Measurements from ENCODE around the gene AHCY.
"Not testable (repeated sequence)": the region's sequence is repeated elsewhere in the genome, so short reads cannot be mapped to it uniquely, and the experiment has no call there.

Gene AHCY

GRCh38 chr20:34302723-34303533 lies at the start of gene AHCY:
TSS of gene AHCY (minus strand) at chr20:34303355. CDS start at chr20:34303270, 85 bp downstream.
- peak; percentile 94 for DNase-seq

DNA sequence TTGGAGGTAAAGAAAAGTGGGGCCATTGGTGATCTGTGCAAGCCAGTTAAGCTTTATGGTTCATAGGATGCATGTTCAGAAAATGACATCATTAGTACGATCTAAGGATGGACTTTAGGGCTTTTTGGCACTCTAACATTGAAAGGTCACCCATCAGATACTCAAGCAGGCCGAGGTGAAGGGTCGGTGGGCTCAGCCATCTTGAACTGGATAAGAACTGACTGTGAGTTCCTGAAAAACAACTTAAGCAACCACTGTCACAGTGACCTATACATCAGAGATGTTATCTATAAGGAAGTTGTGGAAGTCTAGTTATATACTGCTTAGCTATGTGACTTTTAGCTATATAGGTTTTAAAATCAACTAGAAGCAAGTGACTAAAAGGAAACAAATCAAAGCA lies 46.9 kb upstream of the AHCY start:
- no peak for DNase-seq

DNA sequence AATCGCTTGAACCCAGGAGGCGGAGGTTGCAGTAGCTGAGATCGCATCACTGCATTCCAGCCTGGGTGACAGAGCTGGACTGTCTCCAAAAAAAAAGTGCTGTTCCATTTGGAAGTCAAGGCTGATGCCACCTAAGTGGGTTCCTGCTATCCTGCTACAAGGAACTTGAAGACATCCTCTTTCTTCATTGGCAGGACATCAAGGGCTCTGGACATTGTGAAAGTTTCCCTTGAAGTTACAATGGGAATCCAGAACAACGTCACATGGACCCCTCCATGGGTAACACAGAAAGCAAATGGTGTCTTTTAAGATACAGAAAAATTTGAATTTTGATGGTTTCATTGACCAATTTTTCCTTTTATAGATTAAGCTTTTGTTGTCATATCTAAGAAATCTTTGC lies 44.4 kb upstream of the AHCY start:
- no peak for DNase-seq

- not testable (repeated sequence) for DNase-seq
Measured at GRCh38 chr20:34346533-34346865, 43.3 kb upstream of the AHCY start.

DNA sequence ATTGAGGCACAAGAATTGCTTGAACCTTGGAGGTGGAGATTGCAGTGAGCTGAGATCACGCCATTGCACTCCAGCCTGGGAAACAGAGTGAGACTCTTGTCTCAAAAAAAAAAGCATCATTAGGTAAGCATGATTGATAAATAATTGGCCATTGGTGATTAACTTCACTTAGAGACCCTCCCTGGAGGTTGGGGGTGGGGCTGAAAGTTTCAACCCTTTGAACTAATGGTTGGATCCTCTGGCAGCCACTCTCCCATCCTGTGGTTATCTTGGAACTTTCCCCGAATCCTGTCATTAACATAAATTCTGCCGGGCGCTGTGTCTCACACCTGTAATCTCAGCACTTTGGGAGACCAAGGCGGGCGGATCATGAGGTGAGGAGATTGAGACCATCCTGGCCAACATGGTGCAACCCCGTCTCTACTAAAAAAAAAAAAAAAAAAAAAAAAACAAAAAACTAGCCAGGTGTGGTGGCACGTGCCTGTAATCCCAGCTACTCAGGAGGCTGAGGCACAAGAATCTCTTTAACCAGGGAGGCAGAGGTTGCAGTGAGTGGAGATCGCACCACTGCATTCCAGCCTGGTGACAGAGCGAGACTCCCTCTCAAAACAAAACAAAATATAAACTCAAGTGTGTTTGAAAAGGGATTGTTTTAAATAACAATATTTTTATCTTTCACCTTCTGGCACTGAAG lies 42.8 kb upstream of the AHCY start:
- not testable (repeated sequence) for DNase-seq

DNA sequence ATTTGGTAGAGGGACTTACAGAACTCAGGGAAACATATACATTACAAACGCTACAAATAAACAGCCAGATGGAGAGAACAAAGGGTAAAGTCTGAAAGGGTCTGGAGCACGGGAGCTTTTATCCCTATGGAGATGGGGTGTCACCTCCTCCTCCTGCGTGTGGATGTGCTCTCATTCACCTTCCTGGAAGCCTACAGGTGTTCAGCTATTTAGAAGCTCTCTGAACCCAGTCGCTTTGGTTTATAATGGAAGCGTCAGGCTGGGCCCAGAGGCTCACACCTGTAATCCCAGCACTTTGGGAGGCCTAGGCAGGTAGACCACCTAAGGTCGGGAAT lies 42.2 kb upstream of the AHCY start:
- DNase-seq, result no peak

GRCh38 chr20:34344238-34344637 lies 41.1 kb upstream of the AHCY start:
- DNase-seq, result no peak

GRCh38 chr20:34343458-34344211 lies 40.5 kb upstream of the AHCY start:
- no peak for DNase-seq

GRCh38 chr20:34341199-34341598 lies 38.0 kb upstream of the AHCY start:
- DNase-seq, result not testable (repeated sequence)

- not testable (repeated sequence) for DNase-seq
Measured at GRCh38 chr20:34340726-34341125, 37.6 kb upstream of the AHCY start.

GRCh38 chr20:34337982-34338726 lies 35.0 kb upstream of the AHCY start:
- no peak for DNase-seq

DNA sequence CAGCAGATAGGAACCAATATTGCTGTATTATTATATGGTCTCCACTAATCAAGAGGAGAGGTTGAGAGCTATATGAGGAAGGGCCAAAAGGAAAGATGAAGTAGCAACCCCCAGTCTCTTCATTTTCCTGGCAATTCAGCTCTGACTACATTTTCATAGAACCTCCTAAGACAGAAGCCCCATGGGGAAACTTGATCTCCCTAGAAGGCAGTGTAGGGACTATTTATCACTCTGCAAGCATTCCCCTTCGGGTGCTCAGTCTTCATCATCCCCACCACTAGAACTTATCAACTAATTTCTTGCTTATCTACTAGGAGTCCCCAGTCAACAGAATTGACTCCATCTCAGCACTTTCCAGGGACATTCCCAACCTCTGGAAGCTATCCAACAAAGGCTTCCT lies 34.4 kb upstream of the AHCY start:
- DNase-seq, result no peak

DNA sequence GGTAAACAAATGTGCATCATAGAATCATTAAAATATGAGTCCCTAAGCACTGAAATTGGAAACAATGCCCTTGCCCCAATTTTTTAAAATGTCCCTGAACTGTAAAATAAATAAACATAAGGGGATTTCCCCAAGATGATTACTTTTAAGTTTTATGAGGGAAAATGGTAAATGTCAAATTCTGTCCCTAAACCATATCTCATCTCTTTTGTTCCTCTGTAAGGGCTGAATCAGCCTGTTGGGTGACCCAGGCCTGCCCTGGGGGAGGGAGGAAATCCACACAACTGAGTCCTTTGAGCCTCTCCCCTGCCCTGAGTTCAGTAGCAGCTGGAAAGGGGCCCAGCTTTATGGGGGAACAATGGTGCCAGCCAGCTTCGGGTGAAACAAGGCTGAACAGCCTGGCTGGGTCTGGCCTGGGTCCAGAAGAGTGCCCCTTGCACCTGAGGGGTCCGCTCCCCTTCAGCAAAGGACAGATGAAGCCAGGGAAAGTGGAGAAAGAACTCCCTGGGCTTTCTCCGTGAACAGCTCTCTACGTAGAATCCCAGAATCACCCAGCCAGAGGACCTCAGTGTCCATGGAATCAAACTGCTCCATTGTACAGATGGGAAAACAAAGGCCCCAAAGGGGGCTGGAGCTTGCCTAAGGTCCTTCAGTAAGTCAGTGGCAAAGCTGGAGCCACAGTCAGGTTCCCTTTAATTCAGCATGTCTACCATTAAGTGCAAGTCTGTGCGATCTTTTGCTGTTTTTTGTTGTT lies 31.7 kb upstream of the AHCY start:
- no peak for DNase-seq

DNA sequence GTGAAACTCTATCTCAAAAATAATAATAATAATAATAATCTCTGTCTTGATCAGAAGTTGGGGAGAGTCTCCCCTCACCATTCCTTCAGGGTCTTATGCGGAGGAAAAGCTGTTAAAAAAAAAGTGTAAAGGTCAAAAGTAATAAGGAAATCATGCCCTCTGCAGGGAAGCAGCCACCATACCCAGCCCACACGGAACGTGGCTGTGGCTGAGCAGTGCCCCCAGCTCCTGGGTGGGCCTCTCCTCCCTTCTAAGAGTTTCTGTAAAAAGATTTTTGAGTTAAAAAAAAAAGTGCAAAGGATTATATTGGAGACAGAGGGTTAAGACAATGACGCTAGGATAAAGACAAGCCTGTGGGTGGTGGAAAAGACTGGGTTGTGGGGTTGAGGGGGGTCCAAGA lies 30.6 kb upstream of the AHCY start:
- no peak for DNase-seq

DNA sequence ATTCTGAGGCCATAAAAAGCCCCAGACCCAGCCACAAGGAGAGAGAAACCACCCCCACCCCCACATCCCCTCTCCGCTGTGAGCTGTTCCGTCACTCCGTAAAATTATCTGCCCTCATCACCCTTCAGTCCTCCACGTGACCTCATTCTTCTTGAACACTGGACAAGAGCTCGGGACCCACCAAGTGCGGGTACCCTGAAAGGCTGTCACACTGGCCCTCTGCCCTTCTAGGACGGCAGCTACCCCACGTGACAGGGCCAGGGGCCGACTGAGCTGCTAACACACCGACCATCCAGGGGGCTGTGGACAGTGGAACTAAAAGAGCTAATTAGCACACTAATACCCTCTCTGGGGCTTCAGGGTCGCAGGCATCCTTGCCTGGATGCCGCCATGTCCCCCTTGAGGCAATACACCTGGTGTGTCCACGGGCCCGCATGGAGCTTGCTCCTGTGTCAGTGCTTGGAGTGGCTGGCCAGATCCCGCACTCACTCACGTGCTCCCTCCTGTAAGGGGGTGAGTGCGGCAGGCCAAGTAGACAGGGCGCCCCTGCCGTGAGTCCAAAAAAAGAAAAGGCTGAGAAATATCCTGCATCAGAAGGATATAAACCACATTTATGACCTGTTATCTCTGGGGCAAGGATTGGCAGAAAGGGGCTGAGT lies 29.2 kb upstream of the AHCY start:
- no peak for DNase-seq

GRCh38 chr20:34331838-34332237 lies 28.7 kb upstream of the AHCY start:
- no peak for DNase-seq

DNA sequence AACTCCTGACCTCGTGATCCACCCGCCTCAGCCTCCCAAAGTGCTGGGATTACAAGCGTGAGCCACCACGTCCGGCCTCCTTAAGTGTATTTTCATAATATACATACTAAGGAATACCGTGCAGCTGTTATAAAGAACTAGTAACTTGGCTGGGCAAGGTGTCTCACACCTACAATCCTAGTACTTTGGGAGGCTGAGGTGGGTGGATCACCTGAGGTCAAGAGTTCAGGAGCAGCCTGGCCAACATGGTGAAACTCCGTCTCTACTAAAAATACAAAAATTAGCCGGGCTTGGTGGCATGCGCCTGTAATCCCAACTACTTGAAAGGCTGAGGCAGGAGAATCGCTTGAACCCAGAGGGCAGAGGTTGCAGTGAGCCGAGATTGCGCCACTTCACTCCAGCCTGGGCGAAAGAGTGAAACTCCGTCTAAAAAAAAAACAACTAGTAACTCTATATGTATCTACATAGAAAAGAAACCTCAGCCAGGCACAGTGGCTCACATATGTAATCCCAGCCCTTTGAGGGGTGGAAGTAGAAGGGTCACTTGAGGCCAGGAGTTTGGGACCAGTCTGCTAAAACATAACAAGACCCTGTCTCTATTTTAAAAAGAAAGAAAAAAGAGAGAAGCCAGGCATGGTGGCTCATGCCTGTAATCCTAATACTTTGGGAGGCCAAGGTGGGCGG lies 27.8 kb upstream of the AHCY start:
- DNase-seq, result not testable (repeated sequence)

GRCh38 chr20:34328928-34329677 lies 25.9 kb upstream of the AHCY start:
- no peak for DNase-seq

DNA sequence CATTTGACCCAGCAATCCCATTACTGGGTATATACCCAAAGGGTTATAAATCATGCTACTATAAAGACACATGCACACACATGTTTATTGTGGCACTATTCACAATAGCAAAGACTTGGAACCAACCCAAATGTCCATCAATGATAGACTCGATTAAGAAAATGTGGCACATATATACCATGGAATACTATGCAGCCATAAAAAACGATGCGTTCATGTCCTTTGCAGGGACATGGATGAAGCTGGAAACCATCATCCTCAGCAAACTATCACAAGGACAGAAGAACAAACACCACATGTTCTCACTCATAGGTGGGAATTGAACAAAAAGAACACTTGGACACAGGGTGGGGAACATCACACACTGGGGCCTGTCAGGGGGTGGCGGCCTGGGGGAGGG lies 25.1 kb upstream of the AHCY start:
- DNase-seq, result not testable (repeated sequence)

GRCh38 chr20:34324541-34324940 lies 21.4 kb upstream of the AHCY start:
- DNase-seq, result no peak

Data from activated CD8-positive, alpha-beta memory T cell treated with anti-CD3 and anti-CD28 coated beads, Interleukin-2, amount 50 U/mL, for 48 hours (primary cell).